GM21619 (cell line): ENCODE data around the gene ORC3.
A peak's percentile ranks its signal among the peaks of the same experiment; 100 is the strongest.

Experiments used
- ATAC-seq: cut with Tn5 transposase; IDR thresholded peaks from one replicate; pipeline ENCODE4 v1.9.1; 2021; ENCODE audit not compliant: unreplicated experiment

The ORC3 gene

GRCh38 chr6:87589693-87590416 is at the start of gene ORC3, which contains the start of gene RARS2:
Gene ORC3, plus strand, starts transcription at chr6:87590135. Its CDS starts 34 bp downstream, at chr6:87590169.
Gene RARS2, minus strand, starts transcription at chr6:87589987. Its CDS starts 30 bp downstream, at chr6:87589957.
- peak; percentile 100 for ATAC-seq

GRCh38 chr6:87540539-87540938 is 49.4 kb upstream of the ORC3 start:
- no peak for ATAC-seq

GRCh38 chr6:87541041-87541440 is 48.9 kb upstream of the ORC3 start:
- no peak for ATAC-seq

GRCh38 chr6:87541744-87542143 is 48.2 kb upstream of the ORC3 start:
- ATAC-seq, result no peak

GRCh38 chr6:87543696-87544473 is 46.0 kb upstream of the ORC3 start:
- no peak for ATAC-seq

- ATAC-seq, result no peak
Measured at GRCh38 chr6:87544474-87544735, 45.5 kb upstream of the ORC3 start.

- ATAC-seq, result no peak
Measured at GRCh38 chr6:87551799-87552198, 38.1 kb upstream of the ORC3 start.

- ATAC-seq, result no peak
Measured at GRCh38 chr6:87553159-87553765, 36.7 kb upstream of the ORC3 start.

- ATAC-seq, result no peak
Measured at GRCh38 chr6:87555506-87555905, 34.4 kb upstream of the ORC3 start.

- no peak for ATAC-seq
Measured at GRCh38 chr6:87558446-87558845, 31.5 kb upstream of the ORC3 start.

GRCh38 chr6:87561017-87561416 is 28.9 kb upstream of the ORC3 start:
- no peak for ATAC-seq

GRCh38 chr6:87572021-87572420 is 17.9 kb upstream of the ORC3 start:
- no peak for ATAC-seq

GRCh38 chr6:87572883-87573282 is 17.1 kb upstream of the ORC3 start:
- no peak for ATAC-seq

- ATAC-seq, result no peak
Measured at GRCh38 chr6:87573307-87574024, 16.5 kb upstream of the ORC3 start.

GRCh38 chr6:87574237-87574804 is 15.6 kb upstream of the ORC3 start:
- no peak for ATAC-seq

GRCh38 chr6:87575423-87575822 is 14.5 kb upstream of the ORC3 start:
- no peak for ATAC-seq

GRCh38 chr6:87583822-87584221 is 6.1 kb upstream of the ORC3 start:
- no peak for ATAC-seq

- ATAC-seq, result no peak
Measured at GRCh38 chr6:87586371-87587077, 3.4 kb upstream of the ORC3 start.

GRCh38 chr6:87588756-87589407 is 1.1 kb upstream of the ORC3 start:
- ATAC-seq, result no peak

- no peak for ATAC-seq
Measured at GRCh38 chr6:87590417-87590880, 514 bp downstream of the ORC3 start.
